GM12873 (cell line): Measurements from ENCODE around the gene ZNF652.

Experiments
- CTCF ChIP-seq: IDR thresholded peaks from 2 replicates; pipeline ENCODE4 v1.5.1; 2012; ENCODE audit warnings: low read depth, mild to moderate bottlenecking, moderate library complexity, low read length, control low read depth; ENCODE audit not compliant: insufficient read depth; ENCODE audit errors: missing control alignments

Gene ZNF652

GRCh38 chr17:49382556-49382955, 20.5 kb upstream of the ZNF652 start:
- TF ChIP-seq CTCF = no peak

- no peak for TF ChIP-seq CTCF
These were observed 19.7 kb upstream of the ZNF652 start for GRCh38 chr17:49381793-49382192.

GRCh38 chr17:49381033-49381432, 19.0 kb upstream of the ZNF652 start:
- no peak for TF ChIP-seq CTCF

GRCh38 chr17:49379926-49380325, 17.9 kb upstream of the ZNF652 start:
- TF ChIP-seq CTCF = no peak

- no peak for TF ChIP-seq CTCF
These were observed 16.3 kb upstream of the ZNF652 start for GRCh38 chr17:49378311-49378710.

- no peak for TF ChIP-seq CTCF
These were observed 13.5 kb upstream of the ZNF652 start for GRCh38 chr17:49375544-49375943.

GRCh38 chr17:49373115-49373514, 11.1 kb upstream of the ZNF652 start:
- TF ChIP-seq CTCF = no peak
